GM18870 (cell line): ENCODE data around the gene ARHGAP4.

Experiments
- ATAC-seq: cut with Tn5 transposase; IDR thresholded peaks from one replicate; pipeline ENCODE4 v1.9.1; 2021; ENCODE audit warnings: moderate library complexity; ENCODE audit not compliant: unreplicated experiment

The ARHGAP4 gene

DNA sequence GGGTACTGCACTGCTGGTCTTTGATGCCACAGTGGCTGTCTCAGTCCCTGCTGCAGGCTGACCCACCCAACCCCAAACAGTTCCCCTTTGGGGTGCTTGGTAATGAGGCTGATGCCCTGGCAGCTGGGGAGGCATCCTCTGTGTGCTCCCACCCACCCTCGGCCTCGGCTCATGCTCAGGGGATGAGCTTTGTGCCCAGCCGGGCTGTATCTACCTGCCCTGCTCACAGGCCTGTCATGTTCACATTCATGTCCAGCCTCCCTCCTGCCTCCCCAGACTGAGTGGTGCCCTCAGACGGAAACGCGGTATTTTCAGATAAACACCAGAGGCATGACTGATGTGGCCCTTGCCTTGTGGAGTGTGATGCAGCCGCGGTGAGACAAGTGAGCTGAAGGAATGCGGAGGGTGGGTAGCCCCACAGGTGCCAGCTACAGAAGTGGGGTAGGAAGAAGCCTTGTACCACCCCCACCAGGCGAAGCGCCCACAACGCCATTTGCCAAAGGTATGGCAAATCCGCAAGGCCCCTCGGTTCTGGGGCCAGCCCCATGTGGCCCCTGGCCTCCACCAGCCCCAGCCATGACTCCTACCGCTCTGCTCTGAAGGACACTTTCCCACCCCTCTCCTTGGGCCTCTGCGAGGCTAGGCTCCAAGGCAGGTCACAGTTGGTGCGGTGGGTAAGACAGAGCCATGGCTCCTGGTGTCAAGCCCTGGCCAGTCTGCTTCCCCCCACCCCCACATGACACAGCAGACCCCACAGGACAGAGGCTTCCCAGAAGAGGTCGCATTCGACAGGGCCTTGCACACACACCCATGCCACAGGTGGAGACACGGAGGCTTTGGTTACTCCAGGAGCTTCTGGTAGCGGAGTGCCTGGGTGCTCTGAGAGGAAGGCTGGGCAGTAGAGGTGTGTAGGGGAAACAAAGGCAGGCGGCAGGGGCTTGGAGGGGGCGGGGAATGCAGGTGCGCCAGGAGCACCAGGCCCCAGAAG is 20.2 kb upstream of the ARHGAP4 start:
- ATAC-seq, result no peak

DNA sequence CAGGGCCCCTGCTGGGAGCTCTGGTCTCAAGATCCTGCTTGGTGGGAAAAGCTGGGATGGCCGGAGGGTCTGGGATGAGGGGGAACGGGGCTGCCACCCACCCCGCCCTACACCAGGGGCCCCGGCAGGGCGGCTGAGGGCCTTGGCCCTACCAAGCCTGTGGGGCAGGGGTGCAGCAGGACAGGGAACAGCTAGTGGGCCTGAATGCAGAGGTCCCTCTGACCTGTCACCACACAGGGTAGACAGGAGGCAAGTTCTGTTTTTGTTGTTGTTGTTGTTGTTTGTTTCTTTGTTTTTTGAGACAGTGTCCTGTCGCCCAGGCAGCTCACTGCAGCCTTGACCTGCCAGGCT is 18.7 kb upstream of the ARHGAP4 start:
- no peak for ATAC-seq

DNA sequence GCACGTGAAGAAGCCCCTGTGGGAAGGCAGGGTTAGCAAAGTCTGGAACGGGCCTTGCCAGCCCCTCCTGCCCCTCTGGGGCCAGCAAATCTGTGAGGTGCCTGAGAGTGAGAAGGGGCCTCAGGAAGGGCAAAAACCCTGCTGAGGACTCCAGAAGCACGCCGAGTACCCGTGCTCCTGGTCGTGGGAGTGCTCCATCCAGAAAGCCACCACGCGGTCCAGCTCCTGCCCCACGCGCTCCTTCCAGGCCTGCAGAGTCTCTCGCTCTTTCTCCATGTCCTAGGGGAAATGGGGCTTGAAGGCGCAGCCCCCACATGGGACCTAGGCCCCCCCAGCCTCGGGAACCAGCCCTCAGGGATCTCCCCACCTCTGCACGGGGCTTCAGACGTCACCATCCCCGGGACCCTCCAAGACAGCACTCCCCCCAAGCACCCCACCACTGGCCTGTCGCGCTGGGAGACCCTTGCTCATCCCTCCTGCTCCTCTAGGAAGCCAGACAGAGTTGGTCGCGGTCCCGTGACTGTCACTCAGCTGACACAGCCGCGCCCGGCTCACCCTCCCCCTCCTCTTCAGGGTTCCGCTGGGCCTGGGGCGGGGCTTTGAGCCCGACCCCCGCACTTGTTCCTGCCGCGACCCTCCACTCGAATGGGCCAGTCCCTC is 18.2 kb upstream of the ARHGAP4 start, which contains the start of gene RENBP:
TSS of gene RENBP (minus strand) at position 504 of the 660 bp plus-strand sequence. CDS start at position 471, 33 bp downstream.
- ATAC-seq, result no peak

DNA sequence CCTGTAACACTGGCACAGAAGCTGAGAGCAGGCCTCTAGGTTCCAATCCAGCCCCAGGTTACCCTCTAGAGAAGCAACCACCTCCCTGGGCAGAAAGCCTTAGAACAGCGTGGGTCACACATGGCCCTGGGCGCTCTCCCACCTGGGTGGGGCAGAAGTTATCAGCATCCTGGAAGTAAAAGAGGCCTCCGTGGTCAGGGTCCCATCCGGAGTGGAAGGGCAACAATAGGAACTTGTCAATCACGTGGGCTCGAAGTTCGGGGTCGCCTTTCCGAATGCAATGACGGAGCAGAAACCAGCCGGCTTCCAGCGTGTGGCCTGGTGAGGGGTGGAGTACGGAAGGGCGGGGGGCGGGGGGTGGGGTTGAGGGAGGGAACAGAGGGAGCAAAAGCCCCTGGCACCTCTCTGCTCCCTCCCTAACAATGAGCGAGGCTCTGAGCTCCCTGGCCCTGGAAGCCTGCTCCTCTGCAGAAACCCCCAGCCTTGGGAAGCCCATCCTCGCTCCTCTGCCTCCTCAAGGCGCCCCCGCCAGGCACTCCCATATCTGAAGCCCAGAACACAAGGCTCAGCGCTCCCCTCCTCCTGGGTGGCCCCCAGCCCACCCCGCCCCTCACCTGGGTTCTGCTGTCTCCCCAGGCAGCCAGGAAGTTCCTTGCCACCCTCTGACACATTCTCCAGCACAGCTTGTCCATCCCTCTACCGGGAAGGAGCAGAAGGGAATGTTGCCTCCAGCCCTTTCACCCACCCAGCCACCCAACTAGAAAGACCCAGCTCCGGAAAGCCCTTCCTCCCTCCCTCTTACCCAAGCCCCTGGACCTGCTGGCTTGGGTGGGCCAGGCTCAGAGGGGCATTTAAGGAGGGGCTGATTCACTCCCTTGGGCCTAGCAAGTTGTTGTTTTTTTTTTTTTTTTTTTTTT is 15.5 kb upstream of the ARHGAP4 start:
- no peak for ATAC-seq

DNA sequence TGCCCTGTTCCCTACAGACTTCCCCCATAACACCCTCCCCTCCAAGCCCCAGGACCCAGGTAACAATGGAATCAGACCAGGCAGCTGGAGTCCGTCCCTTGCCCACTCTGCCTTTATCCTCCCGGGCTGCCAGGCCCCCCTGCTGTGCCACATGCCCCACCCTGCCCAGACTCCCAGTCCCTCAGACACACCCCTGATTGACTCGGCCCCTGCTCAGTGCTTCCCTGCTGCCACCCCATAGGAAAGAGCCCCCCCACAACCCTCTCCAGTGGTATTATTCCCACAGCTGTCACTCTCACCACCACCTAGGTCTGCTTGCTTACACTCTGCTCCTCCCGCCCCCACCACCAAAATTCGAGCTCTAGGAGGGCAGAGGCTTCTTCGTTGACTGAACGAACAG is 13.5 kb upstream of the ARHGAP4 start:
- no peak for ATAC-seq

DNA sequence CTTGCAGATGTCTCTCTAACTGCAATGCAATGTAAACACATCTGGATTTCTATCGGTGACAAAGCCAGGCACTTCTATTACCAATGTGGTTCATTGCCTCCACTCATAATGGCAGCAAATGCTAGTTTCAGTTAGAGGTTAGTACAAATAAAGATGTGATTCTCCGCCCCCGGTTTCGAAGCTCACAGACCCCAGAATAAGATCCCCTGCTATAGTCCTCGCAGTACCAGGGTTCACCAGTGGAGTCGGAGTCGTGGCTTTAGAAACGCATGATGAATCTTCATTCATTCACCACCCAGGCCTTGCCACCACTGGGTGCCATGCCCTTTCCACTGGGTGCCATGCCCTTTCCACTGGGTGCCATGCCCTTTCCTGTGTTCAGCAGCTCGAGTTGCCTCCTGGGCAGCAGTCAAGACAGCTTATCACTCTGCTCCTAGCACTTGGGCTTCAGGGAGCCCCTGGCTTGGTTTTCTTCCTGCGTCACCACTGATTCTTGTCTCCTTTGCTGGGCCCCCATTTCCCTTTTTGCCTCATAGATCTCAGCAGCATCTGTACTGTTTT is 12.2 kb upstream of the ARHGAP4 start:
- no peak for ATAC-seq

DNA sequence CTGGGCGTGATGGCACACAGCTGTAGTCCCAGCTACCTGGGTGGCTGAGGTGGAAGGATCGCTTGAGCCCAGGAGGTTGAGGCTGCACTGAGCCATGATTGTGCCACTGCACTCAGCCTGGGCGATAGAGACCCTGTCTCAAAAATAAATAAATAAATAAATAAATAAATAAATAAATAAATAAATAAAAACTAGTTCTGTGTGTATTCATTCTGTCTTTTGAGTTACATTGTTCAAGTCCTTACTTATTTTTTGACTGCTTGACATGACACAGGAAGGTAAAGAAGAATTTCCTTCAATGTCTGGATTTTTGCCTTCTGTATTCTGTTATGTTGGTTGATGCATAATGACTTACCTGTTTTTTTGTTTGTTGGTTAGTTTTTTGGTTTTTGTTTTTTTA is 11.0 kb upstream of the ARHGAP4 start:
- no peak for ATAC-seq

DNA sequence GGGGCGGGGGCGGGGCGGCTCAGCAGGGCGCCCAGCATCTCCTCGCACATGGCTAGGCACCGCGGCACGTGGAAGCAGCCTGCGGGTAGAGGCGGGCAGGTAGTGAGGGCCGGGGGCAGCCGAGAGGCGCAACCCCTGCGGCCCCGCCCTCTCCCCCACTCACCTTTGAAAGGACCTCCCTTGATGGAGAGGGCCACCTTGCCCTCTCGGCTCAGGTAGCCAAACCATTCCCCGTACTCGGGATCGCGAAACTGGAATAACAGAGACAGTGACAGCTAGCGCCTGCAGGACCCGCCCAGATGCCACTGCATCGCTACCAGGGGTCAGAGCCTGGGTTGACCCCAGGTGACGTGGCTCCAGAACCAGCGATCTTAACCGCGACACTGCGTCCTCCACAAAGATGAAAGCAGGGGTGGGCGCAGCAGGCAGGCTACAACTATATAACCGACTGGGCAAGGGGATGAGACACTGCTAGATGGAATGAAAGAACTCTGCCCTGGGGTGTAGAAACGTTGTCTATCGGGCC is 9.3 kb upstream of the ARHGAP4 start:
- no peak for ATAC-seq

DNA sequence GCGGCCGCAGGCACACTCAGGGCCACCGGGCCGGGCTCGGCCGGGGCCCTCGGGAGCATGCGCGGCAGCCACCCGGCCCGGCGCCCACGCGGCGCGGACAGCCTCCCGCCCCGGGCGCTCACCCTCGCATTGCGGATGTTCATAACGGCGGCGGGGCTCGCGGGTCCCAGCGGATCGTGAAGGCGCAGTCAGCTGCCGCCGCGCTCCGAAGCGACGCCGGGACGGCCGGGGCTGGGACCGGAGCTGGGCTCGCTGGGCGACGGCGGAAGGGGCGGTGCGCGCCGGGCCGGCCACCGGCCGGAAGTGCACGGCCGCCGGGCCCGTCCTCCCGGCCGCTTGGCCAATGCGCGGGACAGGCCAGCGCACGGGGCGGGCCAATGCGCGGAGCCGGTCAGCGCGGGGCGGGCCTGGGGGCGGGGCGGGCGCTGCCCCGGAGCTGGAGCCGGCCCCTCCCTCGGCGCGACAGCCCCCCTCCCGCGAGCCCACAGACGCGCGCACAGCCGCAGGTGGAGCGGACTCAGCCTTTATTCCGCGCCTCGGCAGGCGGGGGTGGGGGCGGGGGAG is 8.8 kb upstream of the ARHGAP4 start, which contains the start of gene NAA10:
TSS of gene NAA10 (minus strand) at position 276 of the 564 bp plus-strand sequence. CDS start at position 143, 133 bp downstream.
- peak; percentile 46 for ATAC-seq

DNA sequence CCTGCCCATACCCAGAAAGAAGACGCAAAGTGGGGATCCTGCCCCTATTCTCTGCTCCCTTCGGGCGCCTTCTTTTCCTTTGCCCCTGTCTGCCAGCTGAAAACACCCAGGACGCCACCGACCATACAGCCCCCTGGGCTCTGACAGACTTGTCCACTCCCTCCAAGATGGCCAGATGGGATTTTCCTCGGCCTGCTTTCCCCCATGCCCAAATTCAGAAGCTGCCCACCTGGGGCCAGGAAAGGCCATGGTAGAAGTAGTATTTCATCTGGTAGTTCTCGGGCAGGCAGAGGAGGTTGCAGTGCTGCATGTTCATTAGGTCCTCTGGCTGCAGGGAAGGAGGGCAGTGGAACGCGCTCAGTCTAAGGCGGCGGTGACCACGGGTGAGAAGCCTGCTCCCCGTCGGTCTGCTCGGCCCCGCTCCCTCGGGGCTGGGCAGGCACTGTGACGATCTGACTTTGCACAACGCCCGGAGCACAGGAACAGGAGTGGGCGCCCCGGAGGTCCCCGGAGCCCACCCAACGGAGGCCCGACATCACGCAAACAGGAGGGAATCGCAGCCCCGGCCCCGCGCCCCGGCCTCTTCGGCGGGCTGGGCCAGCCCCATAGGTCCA is 8.2 kb upstream of the ARHGAP4 start:
- peak; percentile 21 for ATAC-seq

DNA sequence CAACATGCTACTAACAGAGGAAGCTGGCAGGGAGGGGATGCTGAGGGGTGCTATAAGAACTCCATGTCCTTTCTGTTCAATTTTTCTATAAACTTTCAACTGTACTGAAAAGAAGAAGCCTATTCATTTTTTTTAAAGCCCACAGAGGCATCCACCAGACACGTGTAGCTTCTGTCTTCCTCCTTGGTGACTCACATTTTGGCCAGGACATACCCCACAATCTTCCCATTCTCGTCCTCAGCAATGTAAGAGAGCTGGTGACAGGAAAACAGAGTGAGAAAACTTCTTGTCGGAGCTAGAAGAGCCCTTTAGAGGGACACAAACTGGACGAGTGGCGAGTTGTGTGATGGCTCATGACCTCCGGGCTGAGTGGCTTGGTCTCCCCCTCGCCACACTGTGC is 7.7 kb upstream of the ARHGAP4 start:
- no peak for ATAC-seq

DNA sequence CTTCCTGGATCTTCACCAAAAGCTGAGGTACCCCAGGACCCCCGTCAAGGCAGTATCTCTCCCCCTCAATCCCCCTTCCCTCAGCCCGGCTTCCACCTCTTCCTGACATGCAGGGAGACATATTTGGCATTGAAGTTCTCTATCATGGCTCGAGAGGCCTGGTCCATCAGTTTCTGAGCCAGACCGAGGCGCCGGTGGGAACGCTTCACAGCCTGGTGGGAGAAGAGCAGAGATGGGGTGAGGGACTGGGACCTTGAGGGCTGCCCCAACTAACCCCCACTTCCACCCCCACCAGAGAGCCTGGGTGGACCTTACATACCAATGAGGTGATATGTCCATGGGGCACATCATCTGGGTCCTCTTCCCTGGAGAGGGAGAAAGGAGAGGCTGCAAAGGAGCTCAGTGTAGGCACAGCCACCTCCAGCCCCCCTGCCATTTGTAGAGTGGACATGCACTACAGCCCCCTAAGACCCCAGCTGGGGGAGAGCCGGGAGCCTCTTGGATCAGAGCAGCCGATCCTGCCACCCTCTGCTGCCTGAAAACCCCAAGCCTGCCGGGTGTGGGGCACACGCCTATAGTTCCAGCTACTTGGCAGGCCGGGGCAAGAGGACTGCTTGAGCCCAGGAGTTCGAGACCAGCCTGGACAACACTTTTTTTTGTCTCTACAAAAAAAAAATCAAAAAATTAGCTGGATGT is 6.3 kb upstream of the ARHGAP4 start:
- ATAC-seq, result no peak

DNA sequence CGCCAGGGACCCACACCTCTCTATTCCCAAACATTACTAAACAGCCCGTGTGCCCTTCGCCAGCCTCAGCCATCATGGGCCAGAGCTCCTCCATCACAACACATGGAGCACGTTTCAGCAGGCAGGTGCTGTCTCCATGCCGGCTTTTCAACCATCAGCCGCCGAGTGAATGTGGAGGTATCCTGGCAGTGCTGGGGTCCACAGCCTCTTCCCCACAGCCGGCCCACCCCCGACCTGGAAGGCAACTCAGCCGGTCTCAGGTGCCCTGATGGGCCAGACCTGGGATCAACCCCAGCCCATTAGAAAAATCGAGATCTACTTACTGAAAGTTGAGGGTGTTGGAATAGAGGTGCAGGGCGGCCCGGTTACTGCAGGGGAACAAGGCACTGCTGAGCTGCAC is 5.7 kb upstream of the ARHGAP4 start:
- no peak for ATAC-seq

DNA sequence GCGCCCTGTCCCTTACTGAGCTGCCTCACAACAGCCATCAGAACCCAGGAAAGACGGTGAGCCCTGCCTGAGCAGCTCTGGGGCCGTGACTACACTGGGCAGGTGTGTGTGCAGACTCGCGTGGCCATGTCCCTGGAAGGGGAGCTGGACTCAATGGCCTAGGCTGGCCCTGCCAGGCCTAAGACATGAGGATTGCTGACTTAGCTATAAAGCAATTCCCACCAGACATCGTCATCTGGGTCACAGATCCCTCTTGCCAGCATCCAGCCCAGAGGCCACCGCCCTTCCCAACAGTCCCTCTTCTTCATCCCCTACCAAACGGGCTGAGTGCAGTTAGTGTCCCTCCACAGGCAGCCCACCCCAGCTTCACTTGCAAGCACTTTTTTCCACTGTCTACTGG is 5.1 kb upstream of the ARHGAP4 start:
- no peak for ATAC-seq

DNA sequence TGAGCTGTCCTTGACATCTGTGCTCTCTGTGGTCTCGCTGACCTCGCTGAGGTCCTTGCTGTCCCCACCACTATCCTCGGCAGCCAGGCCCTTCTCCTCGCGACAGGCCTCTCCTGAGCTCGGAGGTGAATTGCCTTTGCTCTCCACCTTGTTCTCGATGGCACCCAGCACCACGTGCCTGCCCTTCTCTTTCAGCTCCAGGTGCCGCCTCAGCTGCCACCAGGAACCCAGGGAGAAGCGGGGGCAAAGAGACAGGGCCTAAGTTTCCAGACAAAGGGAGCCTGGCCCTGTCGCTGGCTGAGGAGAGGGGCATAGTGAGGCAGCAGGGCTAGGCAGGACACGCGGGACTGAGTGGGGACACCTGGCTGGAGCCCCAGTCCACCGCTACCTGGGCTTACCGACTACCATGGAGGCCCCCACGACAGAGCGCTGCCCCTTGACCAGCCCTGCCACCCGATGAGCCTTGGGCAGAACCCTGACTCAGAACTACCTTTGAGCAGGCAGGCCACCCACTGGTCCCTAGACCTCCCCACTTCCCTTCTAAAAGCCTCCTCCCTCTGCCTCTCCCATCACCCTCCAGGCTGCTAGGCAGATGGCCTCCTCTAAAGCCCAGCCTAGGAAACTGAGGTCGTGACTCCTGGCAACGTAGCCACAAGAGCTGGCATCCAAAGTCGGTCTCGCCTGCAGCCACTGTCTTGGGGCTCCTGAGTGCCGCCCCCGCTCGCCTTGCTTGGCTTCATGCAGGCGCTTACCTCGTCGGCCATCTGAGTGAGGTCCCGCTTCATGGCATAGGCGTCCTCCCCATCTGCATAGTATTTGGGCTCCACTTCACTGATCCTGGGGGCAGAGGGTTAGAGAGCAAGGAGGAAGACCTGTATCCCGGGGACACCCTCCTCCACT is 4.2 kb upstream of the ARHGAP4 start:
- no peak for ATAC-seq

DNA sequence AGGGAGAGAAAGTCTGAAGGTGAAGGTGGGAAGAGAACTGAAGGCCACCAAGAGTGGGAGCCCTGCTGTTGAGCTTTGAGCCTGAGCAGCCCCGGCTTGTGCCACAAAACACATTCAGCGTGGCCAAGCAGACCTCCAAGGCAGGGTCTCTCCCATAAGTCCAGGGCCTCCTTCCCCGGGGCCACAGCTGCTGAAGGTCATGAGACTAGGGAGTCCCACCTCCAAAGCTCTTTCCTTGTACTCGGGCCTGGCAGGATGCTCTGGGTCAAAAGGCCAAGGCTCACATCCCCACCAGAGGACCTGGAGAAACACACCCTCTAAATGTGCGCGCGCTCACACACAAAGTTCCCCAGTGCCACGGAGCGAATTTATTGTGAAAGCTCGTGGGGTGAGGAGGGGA is 3.5 kb upstream of the ARHGAP4 start:
- no peak for ATAC-seq

DNA sequence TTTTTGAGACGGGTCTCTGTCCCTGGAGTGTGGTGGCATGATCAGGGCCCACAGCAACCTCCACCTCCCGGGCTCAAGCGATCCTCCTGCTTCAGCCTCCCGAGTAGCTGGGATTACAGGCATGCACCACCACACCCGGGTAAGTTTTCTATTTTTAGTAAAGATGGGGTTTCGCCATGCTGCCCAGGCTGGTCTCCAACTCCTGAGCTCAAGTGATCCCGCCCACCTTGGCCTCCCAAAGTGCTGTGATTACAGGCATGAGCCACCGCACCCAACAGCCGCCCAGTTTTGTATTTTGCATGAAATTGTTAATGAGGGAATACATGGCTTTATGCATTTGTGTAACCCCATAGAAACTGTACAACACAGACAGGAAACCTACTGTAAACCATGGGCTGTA is 2.8 kb upstream of the ARHGAP4 start:
- ATAC-seq, result no peak
